Ishikawa (cell line): ENCODE measurements around the gene EAF2.

ENCODE experiments used
- CREB1 ChIP-seq: IDR thresholded peaks from 2 replicates; pipeline ENCODE4 v1.6.1; 2012; ENCODE audit warnings: low read depth
- EP300 ChIP-seq: IDR thresholded peaks from 2 replicates; pipeline ENCODE4 v1.6.1; 2012; ENCODE audit warnings: borderline replicate concordance
- FOXM1 ChIP-seq: IDR thresholded peaks from 2 replicates; pipeline ENCODE4 v1.6.1; 2012; ENCODE audit warnings: low read depth, borderline replicate concordance
- MAX ChIP-seq: IDR thresholded peaks from 2 replicates; pipeline ENCODE4 v1.6.1; 2012
- RAD21 ChIP-seq: IDR thresholded peaks from 2 replicates; pipeline ENCODE4 v1.6.1; 2012; ENCODE audit warnings: low read depth
- REST ChIP-seq: IDR thresholded peaks from 2 replicates; pipeline ENCODE4 v1.6.1; 2012; ENCODE audit warnings: low read depth, mild to moderate bottlenecking
- TAF1 ChIP-seq: IDR thresholded peaks from 2 replicates; pipeline ENCODE4 v1.6.1; 2012; ENCODE audit warnings: low read depth, mild to moderate bottlenecking
- USF1 ChIP-seq: IDR thresholded peaks from 2 replicates; pipeline ENCODE4 v1.6.1; 2012
- YY1 ChIP-seq: IDR thresholded peaks from 2 replicates; pipeline ENCODE4 v1.6.1; 2012; ENCODE audit warnings: low read depth

GRCh38 chr3:121894301-121894990 lies 59.4 kb downstream of the EAF2 start, which contains the start of gene SLC15A2:
- TF ChIP-seq TAF1: no peak
- no peak for TF ChIP-seq RAD21
- TF ChIP-seq MAX: no peak
- no peak for TF ChIP-seq CREB1
- no peak for TF ChIP-seq REST
- no peak for TF ChIP-seq EP300
- TF ChIP-seq USF1: no peak
- TF ChIP-seq FOXM1: no peak
- TF ChIP-seq YY1: no peak
